Activated naive CD8-positive, alpha-beta T cell (primary cell): ENCODE data around the gene RPL28.
"Not testable (repeated sequence)": the region's sequence is repeated elsewhere in the genome, so short reads cannot be mapped to it uniquely, and the experiment has no call there.

ENCODE experiments used
- H3K27ac Mint-ChIP-seq: one replicate; pipeline ENCODE4 v1.8.0; 2021; ENCODE audit warnings: mixed read lengths
- H3K27me3 Mint-ChIP-seq: one replicate; pipeline ENCODE4 v1.8.0; 2021; ENCODE audit warnings: mixed read lengths
- H3K36me3 Mint-ChIP-seq: one replicate; pipeline ENCODE4 v1.8.0; 2021; ENCODE audit warnings: mixed read lengths
- H3K4me1 Mint-ChIP-seq: one replicate; pipeline ENCODE4 v1.8.0; 2021; ENCODE audit warnings: low read depth, mixed read lengths
- H3K4me3 Mint-ChIP-seq: one replicate; pipeline ENCODE4 v1.8.0; 2021; ENCODE audit warnings: mild to moderate bottlenecking, mixed read lengths
- H3K9me3 Mint-ChIP-seq: one replicate; pipeline ENCODE4 v1.8.0; 2021; ENCODE audit warnings: low read depth, mixed read lengths

RPL28 gene

GRCh38 chr19:55410168-55410567, 24.4 kb downstream of the RPL28 start:
- peaks cover 28% of the 10 kb centered on the region for H3K4me1 Mint-ChIP-seq
- H3K9me3 Mint-ChIP-seq = peaks cover 3% of the 10 kb centered on the region
- no peak overlapping the region for H3K27ac Mint-ChIP-seq
- no peaks in the 10 kb centered on the region for H3K27me3 Mint-ChIP-seq
- peaks cover 3% of the 10 kb centered on the region for H3K36me3 Mint-ChIP-seq
- H3K4me3 Mint-ChIP-seq = no peak overlapping the region

- Mint-ChIP-seq H3K27ac (no peak overlapping the region), H3K27me3 (peaks cover 1% of the 10 kb centered on the region), H3K4me1 (peaks cover 18% of the 10 kb centered on the region), H3K9me3 (no peaks in the 10 kb centered on the region), H3K4me3 (no peak overlapping the region), H3K36me3 (no peaks in the 10 kb centered on the region)
These were observed 32.5 kb downstream of the RPL28 start for GRCh38 chr19:55418185-55418584.

- peaks cover 1% of the 10 kb centered on the region for H3K27me3 Mint-ChIP-seq
- H3K4me1 Mint-ChIP-seq = peaks cover 18% of the 10 kb centered on the region
- no peak overlapping the region for H3K4me3 Mint-ChIP-seq
- no peaks in the 10 kb centered on the region for H3K9me3 Mint-ChIP-seq
- no peaks in the 10 kb centered on the region for H3K36me3 Mint-ChIP-seq
- no peak overlapping the region for H3K27ac Mint-ChIP-seq
These were observed 33.4 kb downstream of the RPL28 start for GRCh38 chr19:55419103-55419502.

GRCh38 chr19:55419624-55420236, 34.0 kb downstream of the RPL28 start:
- H3K36me3 Mint-ChIP-seq = no peaks in the 10 kb centered on the region
- peaks cover 1% of the 10 kb centered on the region for H3K27me3 Mint-ChIP-seq
- no peak overlapping the region for H3K27ac Mint-ChIP-seq
- H3K4me1 Mint-ChIP-seq = peaks cover 18% of the 10 kb centered on the region
- H3K9me3 Mint-ChIP-seq = no peaks in the 10 kb centered on the region
- H3K4me3 Mint-ChIP-seq = no peak overlapping the region

- not testable (repeated sequence) for H3K27me3 Mint-ChIP-seq, H3K4me3 Mint-ChIP-seq, H3K9me3 Mint-ChIP-seq, H3K36me3 Mint-ChIP-seq, H3K27ac Mint-ChIP-seq
- peaks cover 18% of the 10 kb centered on the region for H3K4me1 Mint-ChIP-seq
These were observed 35.5 kb downstream of the RPL28 start for GRCh38 chr19:55421281-55421680.

GRCh38 chr19:55423225-55424005, 37.7 kb downstream of the RPL28 start:
- no peak overlapping the region for H3K27ac Mint-ChIP-seq
- H3K27me3 Mint-ChIP-seq = no peaks in the 10 kb centered on the region
- H3K4me1 Mint-ChIP-seq = peaks cover 16% of the 10 kb centered on the region
- no peak overlapping the region for H3K4me3 Mint-ChIP-seq
- no peaks in the 10 kb centered on the region for H3K36me3 Mint-ChIP-seq
- no peaks in the 10 kb centered on the region for H3K9me3 Mint-ChIP-seq

- H3K27ac Mint-ChIP-seq = no peak overlapping the region
These were observed 38.8 kb downstream of the RPL28 start for GRCh38 chr19:55424518-55424917.

GRCh38 chr19:55426042-55426441, 40.3 kb downstream of the RPL28 start:
- Mint-ChIP-seq H3K27me3 (peaks cover 2% of the 10 kb centered on the region), H3K9me3 (no peaks in the 10 kb centered on the region), H3K4me3 (no peak overlapping the region), H3K27ac (no peak overlapping the region), H3K4me1 (peaks cover 8% of the 10 kb centered on the region), H3K36me3 (no peaks in the 10 kb centered on the region)

More at GRCh38 chr19:55424518-55424917, 38.8 kb downstream of the RPL28 start:
- peaks cover 16% of the 10 kb centered on the region for H3K4me1 Mint-ChIP-seq
- no peaks in the 10 kb centered on the region for H3K9me3 Mint-ChIP-seq
- H3K4me3 Mint-ChIP-seq = no peak overlapping the region
- H3K36me3 Mint-ChIP-seq = no peaks in the 10 kb centered on the region
- H3K27me3 Mint-ChIP-seq = no peaks in the 10 kb centered on the region

GRCh38 chr19:55431183-55431582, 45.5 kb downstream of the RPL28 start:
- Mint-ChIP-seq H3K4me3 (no peak overlapping the region), H3K36me3 (no peaks in the 10 kb centered on the region), H3K4me1 (no peaks in the 10 kb centered on the region), H3K27me3 (peaks cover 15% of the 10 kb centered on the region), H3K27ac (no peak overlapping the region), H3K9me3 (no peaks in the 10 kb centered on the region)

GRCh38 chr19:55432241-55432959, 46.7 kb downstream of the RPL28 start:
- Mint-ChIP-seq H3K27me3 (peaks cover 23% of the 10 kb centered on the region), H3K9me3 (no peaks in the 10 kb centered on the region), H3K36me3 (no peaks in the 10 kb centered on the region), H3K4me1 (peaks cover 1% of the 10 kb centered on the region), H3K27ac (no peak overlapping the region), H3K4me3 (no peak overlapping the region)

GRCh38 chr19:55433292-55433691, 47.6 kb downstream of the RPL28 start:
- H3K27me3 Mint-ChIP-seq = peaks cover 23% of the 10 kb centered on the region
- no peak overlapping the region for H3K27ac Mint-ChIP-seq
- no peak overlapping the region for H3K4me3 Mint-ChIP-seq
- no peaks in the 10 kb centered on the region for H3K36me3 Mint-ChIP-seq
- peaks cover 1% of the 10 kb centered on the region for H3K4me1 Mint-ChIP-seq
- H3K9me3 Mint-ChIP-seq = no peaks in the 10 kb centered on the region

GRCh38 chr19:55434356-55434919, 48.7 kb downstream of the RPL28 start:
- peaks cover 30% of the 10 kb centered on the region for H3K27me3 Mint-ChIP-seq

GRCh38 chr19:55435020-55435419, 49.3 kb downstream of the RPL28 start:
- Mint-ChIP-seq H3K27ac (no peak overlapping the region), H3K36me3 (no peaks in the 10 kb centered on the region), H3K27me3 (peaks cover 33% of the 10 kb centered on the region), H3K4me3 (no peak overlapping the region), H3K9me3 (no peaks in the 10 kb centered on the region), H3K4me1 (peaks cover 5% of the 10 kb centered on the region)

More at GRCh38 chr19:55434356-55434919, 48.7 kb downstream of the RPL28 start:
- H3K4me3 Mint-ChIP-seq = no peak overlapping the region
- no peak overlapping the region for H3K27ac Mint-ChIP-seq
- no peaks in the 10 kb centered on the region for H3K36me3 Mint-ChIP-seq
- H3K9me3 Mint-ChIP-seq = no peaks in the 10 kb centered on the region
- H3K4me1 Mint-ChIP-seq = peaks cover 3% of the 10 kb centered on the region

GRCh38 chr19:55436847-55437246, 51.1 kb downstream of the RPL28 start:
- peaks cover 18% of the 10 kb centered on the region for H3K4me1 Mint-ChIP-seq
- peaks cover 2% of the 10 kb centered on the region for H3K36me3 Mint-ChIP-seq
- no peak overlapping the region for H3K27ac Mint-ChIP-seq
- no peak overlapping the region for H3K4me3 Mint-ChIP-seq
- H3K9me3 Mint-ChIP-seq = no peaks in the 10 kb centered on the region
- H3K27me3 Mint-ChIP-seq = peaks cover 38% of the 10 kb centered on the region

GRCh38 chr19:55437410-55437809, 51.7 kb downstream of the RPL28 start:
- Mint-ChIP-seq H3K27me3 (peaks cover 34% of the 10 kb centered on the region), H3K36me3 (peaks cover 2% of the 10 kb centered on the region)

More at GRCh38 chr19:55437410-55437809, 51.7 kb downstream of the RPL28 start:
- Mint-ChIP-seq H3K9me3 (no peaks in the 10 kb centered on the region), H3K4me3 (no peak overlapping the region), H3K4me1 (peaks cover 20% of the 10 kb centered on the region), H3K27ac (no peak overlapping the region)
